WTC11 (cell line): Measurements from ENCODE around the gene PLD1. TPM values are rescaled to one million over a fixed set of nuclear protein-coding genes. Genes with fewer than 3 reads are reported as not detected.

ENCODE experiments used
- ATAC-seq: fragments of 200-7000 bp; cut with Tn5 transposase; 2 replicates; pipeline ENCODE4 v1.10.0; 2021; ENCODE audit warnings: mild to moderate bottlenecking, moderate library complexity
- CTCF ChIA-PET: fragments of 300-600 bp; sonication (Branson Sonifier 250); formaldehyde crosslinking; loops from one replicate; lab custom pipeline; 2021; ENCODE audit warnings: antibody characterized with exemption; lab: Charles Lee
- POLR2A ChIA-PET: fragments of 350-600 bp; sonication (Branson Sonifier 250); formaldehyde crosslinking; loops from one replicate; lab custom pipeline; 2021; ENCODE audit warnings: antibody characterized with exemption; lab: Charles Lee
- DNase-seq: peaks from one replicate; pipeline ENCODE4 v3.0.0; 2021; ENCODE audit warnings: low spot score
- H3K27ac Mint-ChIP-seq: 2 replicates; pipeline ENCODE4 v1.8.0; 2021; ENCODE audit warnings: mixed read lengths
- H3K27me3 Mint-ChIP-seq: 2 replicates; pipeline ENCODE4 v1.8.0; 2021; ENCODE audit warnings: low read depth, mild to moderate bottlenecking, moderate library complexity, mixed read lengths
- H3K36me3 Mint-ChIP-seq: 2 replicates; pipeline ENCODE4 v1.8.0; 2021; ENCODE audit warnings: mixed read lengths
- H3K4me1 Mint-ChIP-seq: 2 replicates; pipeline ENCODE4 v1.8.0; 2022; ENCODE audit warnings: mixed read lengths
- H3K4me3 Mint-ChIP-seq: 2 replicates; pipeline ENCODE4 v1.8.0; 2021; ENCODE audit warnings: mild to moderate bottlenecking, moderate library complexity, mixed read lengths
- H3K9me3 Mint-ChIP-seq: 2 replicates; pipeline ENCODE4 v1.8.0; 2021; ENCODE audit warnings: mixed read lengths
- ATF1 ChIP-seq: sonication (generic); formaldehyde crosslinking; IDR thresholded peaks from 2 replicates; pipeline ENCODE4 v1.8.1; 2023; ENCODE audit warnings: mild to moderate bottlenecking, moderate library complexity, missing genetic modification reagents
- ETV6 ChIP-seq: sonication (generic); formaldehyde crosslinking; IDR thresholded peaks from 2 replicates; pipeline ENCODE4 v1.8.1; 2022; ENCODE audit warnings: mild to moderate bottlenecking, missing genetic modification reagents
- GABPB1 ChIP-seq: sonication (generic); formaldehyde crosslinking; IDR thresholded peaks from 2 replicates; pipeline ENCODE4 v1.8.1; 2023; ENCODE audit warnings: mild to moderate bottlenecking, missing genetic modification reagents
- GRHL2 ChIP-seq: fragments of 250-450 bp; sonication (Bioruptor Pico); IDR thresholded peaks from 2 replicates; pipeline ENCODE4 v1.8.0; 2022; ENCODE audit warnings: mild to moderate bottlenecking, moderate library complexity; ENCODE audit not compliant: insufficient replicate concordance, severe bottlenecking
- GTF2I ChIP-seq: fragments of 250-450 bp; sonication (Bioruptor Pico); conservative IDR thresholded peaks from 2 replicates; pipeline ENCODE4 v1.4.0; 2021; ENCODE audit warnings: mild to moderate bottlenecking
- IRF1 ChIP-seq: sonication (generic); formaldehyde crosslinking; IDR thresholded peaks from 2 replicates; pipeline ENCODE4 v1.8.0; 2023; ENCODE audit warnings: missing genetic modification reagents
- IRF2 ChIP-seq: sonication (generic); formaldehyde crosslinking; IDR thresholded peaks from 2 replicates; pipeline ENCODE4 v1.8.0; 2022; ENCODE audit warnings: low read depth, missing genetic modification reagents, borderline replicate concordance
- NFATC4 ChIP-seq: fragments of 250-450 bp; sonication (Bioruptor Pico); IDR thresholded peaks from 2 replicates; pipeline ENCODE4 v1.9.0; 2021; ENCODE audit warnings: mild to moderate bottlenecking
- NR2C2 ChIP-seq: sonication (generic); formaldehyde crosslinking; IDR thresholded peaks from 2 replicates; pipeline ENCODE4 v1.8.0; 2022; ENCODE audit warnings: mild to moderate bottlenecking, missing genetic modification reagents
- NR3C1 ChIP-seq: sonication (generic); formaldehyde crosslinking; conservative IDR thresholded peaks from 2 replicates; pipeline ENCODE4 v1.8.1; 2023; ENCODE audit warnings: low read depth, mild to moderate bottlenecking, missing genetic modification reagents
- PRDM15 ChIP-seq: sonication (generic); formaldehyde crosslinking; IDR thresholded peaks from 2 replicates; pipeline ENCODE4 v1.8.0; 2022; ENCODE audit warnings: missing genetic modification reagents
- STAT6 ChIP-seq: sonication (generic); formaldehyde crosslinking; conservative IDR thresholded peaks from 2 replicates; pipeline ENCODE4 v1.8.1; 2023; ENCODE audit warnings: mild to moderate bottlenecking, low read depth, missing genetic modification reagents, moderate library complexity
- ZBTB43 ChIP-seq: sonication (generic); formaldehyde crosslinking; IDR thresholded peaks from 2 replicates; pipeline ENCODE4 v1.8.1; 2023; ENCODE audit warnings: mild to moderate bottlenecking, missing genetic modification reagents
- ZNF263 ChIP-seq: sonication (generic); formaldehyde crosslinking; IDR thresholded peaks from 2 replicates; pipeline ENCODE4 v1.8.1; 2022; ENCODE audit warnings: low read depth, mild to moderate bottlenecking, moderate library complexity, missing genetic modification reagents
- ZNF396 ChIP-seq: fragments of 250-450 bp; sonication (Bioruptor Pico); IDR thresholded peaks from 2 replicates; pipeline ENCODE4 v1.8.0; 2021; ENCODE audit warnings: mild to moderate bottlenecking, moderate library complexity, borderline replicate concordance
- ZNF671 ChIP-seq: fragments of 250-450 bp; sonication (Bioruptor Pico); IDR thresholded peaks from 2 replicates; pipeline ENCODE4 v1.8.0; 2021; ENCODE audit warnings: mild to moderate bottlenecking
- ZSCAN18 ChIP-seq: fragments of 250-450 bp; sonication (Bioruptor Pico); IDR thresholded peaks from 2 replicates; pipeline ENCODE4 v2.1.2; 2022; ENCODE audit warnings: mild to moderate bottlenecking, moderate library complexity
- total RNA-seq: library from RNA; stranded (reverse); gene quantifications from 3 replicates; pipeline ENCODE4 v1.2.3, GENCODE V29; 2021
- TF ChIP-seq, protein P1 (sequence below): fragments of 200-600 bp; IDR thresholded peaks from 2 replicates; pipeline ENCODE4 v1.8.0; 2022; ENCODE audit warnings: antibody characterized with exemption
- TF ChIP-seq, protein P2 (sequence below): fragments of 250-450 bp; sonication (Bioruptor Pico); IDR thresholded peaks from 2 replicates; pipeline ENCODE4 v1.9.0; 2021; ENCODE audit warnings: moderate library complexity, mild to moderate bottlenecking, inconsistent platforms, borderline replicate concordance
- TF ChIP-seq, protein P3 (sequence below): sonication (generic); formaldehyde crosslinking; IDR thresholded peaks from 2 replicates; pipeline ENCODE4 v1.8.0; 2022; ENCODE audit warnings: mild to moderate bottlenecking, missing genetic modification reagents
- TF ChIP-seq, protein P4 (sequence below): sonication (generic); formaldehyde crosslinking; conservative IDR thresholded peaks from 2 replicates; pipeline ENCODE4 v1.8.1; 2022; ENCODE audit warnings: mild to moderate bottlenecking, missing genetic modification reagents

The PLD1 gene
- total RNA-seq, 1 experiment from 2014 or later = 4.0 TPM

- no peak for TF ChIP-seq GABPB1
- TF ChIP-seq, protein P1, sequence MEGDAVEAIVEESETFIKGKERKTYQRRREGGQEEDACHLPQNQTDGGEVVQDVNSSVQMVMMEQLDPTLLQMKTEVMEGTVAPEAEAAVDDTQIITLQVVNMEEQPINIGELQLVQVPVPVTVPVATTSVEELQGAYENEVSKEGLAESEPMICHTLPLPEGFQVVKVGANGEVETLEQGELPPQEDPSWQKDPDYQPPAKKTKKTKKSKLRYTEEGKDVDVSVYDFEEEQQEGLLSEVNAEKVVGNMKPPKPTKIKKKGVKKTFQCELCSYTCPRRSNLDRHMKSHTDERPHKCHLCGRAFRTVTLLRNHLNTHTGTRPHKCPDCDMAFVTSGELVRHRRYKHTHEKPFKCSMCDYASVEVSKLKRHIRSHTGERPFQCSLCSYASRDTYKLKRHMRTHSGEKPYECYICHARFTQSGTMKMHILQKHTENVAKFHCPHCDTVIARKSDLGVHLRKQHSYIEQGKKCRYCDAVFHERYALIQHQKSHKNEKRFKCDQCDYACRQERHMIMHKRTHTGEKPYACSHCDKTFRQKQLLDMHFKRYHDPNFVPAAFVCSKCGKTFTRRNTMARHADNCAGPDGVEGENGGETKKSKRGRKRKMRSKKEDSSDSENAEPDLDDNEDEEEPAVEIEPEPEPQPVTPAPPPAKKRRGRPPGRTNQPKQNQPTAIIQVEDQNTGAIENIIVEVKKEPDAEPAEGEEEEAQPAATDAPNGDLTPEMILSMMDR = no peak
- TF ChIP-seq, protein P2, sequence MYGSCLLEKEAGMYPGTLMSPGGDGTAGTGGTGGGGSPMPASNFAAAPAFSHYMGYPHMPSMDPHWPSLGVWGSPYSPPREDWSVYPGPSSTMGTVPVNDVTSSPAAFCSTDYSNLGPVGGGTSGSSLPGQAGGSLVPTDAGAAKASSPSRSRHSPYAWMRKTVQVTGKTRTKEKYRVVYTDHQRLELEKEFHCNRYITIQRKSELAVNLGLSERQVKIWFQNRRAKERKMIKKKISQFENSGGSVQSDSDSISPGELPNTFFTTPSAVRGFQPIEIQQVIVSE (CRISPR knock-in tag) = no peak
- TF ChIP-seq ZNF671 (CRISPR knock-in tag) = no peak
- TF ChIP-seq GTF2I = no peak
Measured at GRCh38 chr3:171783626-171784025, 26.7 kb downstream of the PLD1 start (continued).

DNA sequence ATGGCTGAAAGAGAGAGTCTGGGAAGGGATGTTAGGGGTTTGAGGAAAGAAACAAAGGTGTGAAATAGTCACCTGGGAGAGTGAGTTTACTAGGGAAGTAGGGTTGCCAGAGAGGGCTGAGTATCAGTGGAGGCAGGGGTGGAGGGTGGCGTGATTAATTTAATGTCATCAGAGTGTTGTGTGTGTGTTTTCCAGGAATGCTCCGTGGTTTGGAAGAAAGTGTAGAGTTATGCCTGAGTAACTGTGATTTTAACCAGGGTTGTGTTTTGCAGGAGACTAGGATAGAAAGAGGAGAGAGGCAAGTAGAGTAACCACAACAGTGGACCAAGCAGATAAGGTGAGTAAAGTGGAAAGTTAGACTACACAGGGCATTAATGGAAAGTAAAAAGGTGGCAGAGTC is 27.2 kb downstream of the PLD1 start:
- no peak for ATAC-seq
- Mint-ChIP-seq H3K4me1 (no peaks in the 10 kb centered on the region), H3K9me3 (no peaks in the 10 kb centered on the region), H3K27ac (no peak overlapping the region), H3K4me3 (no peak overlapping the region), H3K27me3 (no peaks in the 10 kb centered on the region), H3K36me3 (no peaks in the 10 kb centered on the region)
- CTCF ChIA-PET = no interaction called here
- TF ChIP-seq NR2C2 (CRISPR knock-in tag) (no peak), NFATC4 (CRISPR knock-in tag) (no peak), PRDM15 (CRISPR knock-in tag) (no peak), ZNF396 (CRISPR knock-in tag) (no peak), ATF1 (CRISPR knock-in tag) (no peak), ZBTB43 (CRISPR knock-in tag) (no peak)
- TF ChIP-seq, protein P3, sequence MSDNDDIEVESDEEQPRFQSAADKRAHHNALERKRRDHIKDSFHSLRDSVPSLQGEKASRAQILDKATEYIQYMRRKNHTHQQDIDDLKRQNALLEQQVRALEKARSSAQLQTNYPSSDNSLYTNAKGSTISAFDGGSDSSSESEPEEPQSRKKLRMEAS (CRISPR knock-in tag) = no peak
- DNase-seq = no peak
- POLR2A ChIA-PET = no interaction called here

- Mint-ChIP-seq H3K9me3 (no peaks in the 10 kb centered on the region), H3K4me1 (peaks cover 1% of the 10 kb centered on the region), H3K27ac (no peak overlapping the region), H3K27me3 (no peaks in the 10 kb centered on the region), H3K36me3 (no peaks in the 10 kb centered on the region), H3K4me3 (no peak overlapping the region)
- ChIA-PET CTCF (no interaction called here), POLR2A (no interaction called here)
- ATAC-seq = no peak
- DNase-seq = no peak
- TF ChIP-seq ZNF263 (no peak), ZSCAN18 (CRISPR knock-in tag) (no peak), IRF1 (no peak), NR3C1 (no peak), IRF2 (CRISPR knock-in tag) (no peak), GRHL2 (no peak), STAT6 (CRISPR knock-in tag) (no peak), ETV6 (CRISPR knock-in tag) (no peak)
- TF ChIP-seq, protein P4, sequence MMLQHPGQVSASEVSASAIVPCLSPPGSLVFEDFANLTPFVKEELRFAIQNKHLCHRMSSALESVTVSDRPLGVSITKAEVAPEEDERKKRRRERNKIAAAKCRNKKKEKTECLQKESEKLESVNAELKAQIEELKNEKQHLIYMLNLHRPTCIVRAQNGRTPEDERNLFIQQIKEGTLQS (CRISPR knock-in tag) = no peak
Measured at GRCh38 chr3:171782617-171783016, 27.7 kb downstream of the PLD1 start.
